HG02884 (cell line): ENCODE results near the gene ZNF536.

ENCODE experiments used
- ATAC-seq: cut with Tn5 transposase; IDR thresholded peaks from one replicate; pipeline ENCODE4 v1.9.1; 2021; ENCODE audit warnings: mild to moderate bottlenecking, moderate library complexity; ENCODE audit not compliant: unreplicated experiment

ZNF536 gene

DNA sequence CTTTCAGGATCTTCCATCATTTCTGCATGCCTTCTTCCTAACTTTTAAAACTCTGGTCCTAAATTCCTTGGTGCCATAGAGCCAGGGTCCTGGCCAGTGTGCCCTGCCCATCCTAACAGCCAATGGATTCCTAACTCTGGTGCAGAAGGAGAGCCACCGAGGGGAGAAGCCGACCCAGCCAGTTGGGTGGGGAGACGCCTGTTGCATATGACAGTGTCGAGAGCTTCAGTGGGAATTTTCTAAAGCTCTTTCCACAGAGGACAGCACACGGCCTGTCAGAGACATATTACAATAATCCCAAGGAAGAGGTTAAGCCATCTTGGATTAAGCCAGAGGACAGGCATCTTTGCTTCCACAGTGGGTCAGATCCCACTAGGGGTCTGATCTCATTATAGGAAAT is 180.4 kb downstream of the ZNF536 start:
- ATAC-seq = no peak

GRCh38 chr19:30555075-30555790 is 183.0 kb downstream of the ZNF536 start:
- ATAC-seq = no peak

GRCh38 chr19:30555791-30556110 is 183.6 kb downstream of the ZNF536 start:
- ATAC-seq = no peak

GRCh38 chr19:30556230-30556711 is 184.1 kb downstream of the ZNF536 start:
- ATAC-seq = no peak

DNA sequence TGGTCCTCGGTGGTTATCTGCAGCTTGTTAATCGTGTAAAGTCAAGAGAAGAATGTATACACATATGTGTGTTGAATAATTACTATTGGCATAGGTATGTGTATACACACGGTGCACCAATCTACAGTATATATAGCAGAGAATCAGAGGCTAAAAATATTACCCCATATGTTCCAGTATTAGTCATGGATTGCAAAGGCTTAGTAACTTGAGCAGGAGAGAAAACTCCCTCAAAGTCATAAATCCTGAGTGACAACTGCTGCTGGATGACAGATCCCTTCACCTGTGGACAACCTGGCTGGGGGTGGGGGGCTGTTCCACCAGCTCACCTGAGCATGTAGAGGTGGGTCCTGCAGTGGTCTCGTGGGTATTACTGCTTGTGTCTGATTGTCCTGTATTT is 185.0 kb downstream of the ZNF536 start:
- ATAC-seq = no peak

DNA sequence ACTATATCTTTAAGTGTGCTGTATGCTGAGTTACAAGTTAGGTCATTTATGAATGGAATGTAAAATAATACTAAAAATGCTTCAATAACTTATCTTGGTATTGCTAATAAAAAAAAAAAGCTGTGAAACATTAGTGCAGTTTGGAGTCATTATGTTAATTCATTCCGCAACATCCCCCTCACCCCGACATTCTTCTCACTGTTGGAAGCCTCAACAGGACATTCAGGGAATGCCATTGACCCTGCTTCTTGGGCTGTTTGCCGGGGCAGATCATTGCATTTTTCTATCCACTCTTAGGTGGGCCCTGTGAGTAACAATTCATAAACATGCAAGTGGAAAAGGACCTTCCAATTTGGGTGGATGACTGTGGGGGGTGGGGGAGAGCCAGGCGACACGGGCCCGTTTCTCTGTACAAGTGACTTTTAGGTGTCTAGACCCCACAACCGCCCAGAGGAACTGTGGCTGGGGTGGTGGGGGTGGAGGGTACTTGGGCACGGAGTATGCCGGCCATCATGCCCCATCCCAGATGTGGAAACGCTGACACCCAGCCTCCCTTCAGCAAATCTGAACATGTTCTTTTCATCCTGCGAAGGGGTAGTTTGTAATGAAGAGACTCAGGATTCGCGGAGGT is 185.9 kb downstream of the ZNF536 start:
- no peak for ATAC-seq

DNA sequence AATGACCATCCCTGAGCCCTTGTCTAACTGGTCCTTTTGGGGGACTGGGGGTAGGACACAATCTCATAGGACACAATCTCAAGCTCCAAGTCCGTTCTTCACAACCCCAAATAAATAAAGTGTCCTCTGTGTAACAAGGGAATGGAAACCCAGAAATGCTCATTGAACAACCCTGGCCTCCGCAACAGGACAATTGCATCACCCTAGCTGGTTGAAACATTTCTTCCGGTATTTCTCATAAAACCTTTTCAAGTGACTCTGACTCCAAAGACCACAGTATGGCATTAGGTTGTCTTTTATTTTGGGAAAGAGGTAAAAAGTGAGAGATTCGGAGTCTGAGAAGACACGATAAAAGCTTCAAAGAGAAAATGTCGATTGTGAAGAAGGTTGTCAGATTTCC is 186.6 kb downstream of the ZNF536 start:
- ATAC-seq = no peak

DNA sequence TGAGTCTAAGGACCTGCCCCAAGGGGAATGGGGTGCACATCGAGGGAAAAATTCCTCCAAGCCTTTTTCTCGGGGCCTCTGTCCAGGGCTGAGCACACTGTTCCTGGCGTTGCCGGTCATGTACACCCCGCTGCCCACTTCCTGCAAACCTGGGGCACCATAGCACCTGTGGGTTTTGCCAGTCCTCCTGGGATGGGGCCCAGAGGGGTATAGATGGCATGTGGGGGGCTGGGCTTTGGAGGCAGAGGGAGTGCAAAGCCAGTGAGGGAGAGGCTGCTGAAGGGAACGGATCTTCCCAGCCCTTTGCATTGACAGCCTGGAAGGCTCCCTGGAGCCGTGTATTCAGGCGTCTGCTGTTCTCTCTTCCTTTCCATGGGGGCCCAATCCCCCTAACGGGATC is 187.3 kb downstream of the ZNF536 start:
- ATAC-seq = no peak

GRCh38 chr19:30562981-30563380 is 190.8 kb downstream of the ZNF536 start:
- ATAC-seq = no peak

GRCh38 chr19:30563691-30564090 is 191.5 kb downstream of the ZNF536 start:
- no peak for ATAC-seq

GRCh38 chr19:30564551-30565011 is 192.4 kb downstream of the ZNF536 start:
- no peak for ATAC-seq

- ATAC-seq = no peak
Measured at GRCh38 chr19:30565636-30566035, 193.5 kb downstream of the ZNF536 start.

DNA sequence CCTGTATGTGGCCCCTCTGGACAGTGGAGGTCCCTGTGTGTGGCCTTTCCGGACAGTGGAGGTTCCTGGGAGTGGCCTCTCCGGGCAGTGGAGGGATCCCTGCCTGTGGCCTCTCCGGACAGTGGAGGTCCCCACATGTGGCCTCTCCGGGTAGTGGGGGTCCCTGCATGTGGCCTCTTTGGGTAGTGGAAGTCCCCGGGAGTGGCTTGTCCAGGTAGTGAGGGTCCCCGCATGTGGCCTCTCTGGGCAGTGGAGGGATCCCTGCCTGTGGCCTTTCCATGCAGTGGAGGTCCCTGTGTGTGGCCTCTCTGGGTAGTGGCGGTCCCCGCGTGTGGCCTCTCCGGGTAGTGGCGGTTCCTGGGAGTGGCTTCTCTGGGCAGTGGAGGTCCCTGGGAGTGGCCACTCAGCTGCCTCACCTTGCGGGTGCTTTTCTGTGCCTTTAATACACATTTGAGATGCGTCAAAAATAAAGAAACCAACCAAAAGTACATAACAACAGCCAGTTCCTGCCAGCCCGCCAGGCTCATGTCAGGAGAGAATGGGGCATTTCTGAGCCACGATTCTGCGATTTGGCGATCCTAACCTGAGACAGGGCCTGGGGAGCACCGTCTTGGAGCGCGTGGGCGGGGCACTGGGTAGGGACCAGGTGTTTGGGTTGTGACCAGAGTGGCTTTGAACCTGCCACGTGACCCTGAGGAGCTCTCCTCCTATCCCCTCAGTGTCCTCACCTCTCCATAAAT is 194.7 kb downstream of the ZNF536 start:
- no peak for ATAC-seq

DNA sequence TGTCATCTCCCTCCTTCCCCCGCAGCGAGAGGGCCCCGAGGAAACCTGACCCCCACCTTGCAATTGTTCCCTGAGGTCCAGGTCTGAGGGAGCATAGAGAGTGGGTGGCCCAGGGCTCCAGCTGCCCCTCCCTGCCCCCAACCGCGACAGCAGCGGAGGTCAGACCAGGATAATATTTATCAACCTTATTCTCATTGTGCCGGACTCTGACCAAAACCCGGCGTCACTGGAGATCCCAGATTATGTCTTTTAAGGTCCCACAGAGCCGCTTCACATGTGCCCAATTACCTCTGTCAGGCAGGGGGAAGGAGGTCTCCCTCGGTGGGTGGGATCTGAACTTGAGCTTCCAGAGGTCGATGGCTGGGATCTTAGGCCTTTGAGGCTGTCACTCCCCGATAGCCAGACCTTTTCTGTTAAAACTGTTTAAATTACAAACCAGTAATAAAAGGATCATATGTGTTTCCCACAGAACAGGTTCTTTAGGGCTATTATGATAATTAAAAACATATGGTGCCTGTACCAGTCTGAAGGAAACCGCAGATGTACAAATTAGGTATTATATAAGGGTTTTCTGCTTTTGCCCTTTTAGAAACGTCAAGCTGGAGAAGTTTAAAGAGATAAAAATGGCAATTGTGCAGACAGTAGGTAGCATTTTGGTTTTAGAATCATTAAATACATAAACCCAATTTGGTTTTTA is 195.5 kb downstream of the ZNF536 start:
- no peak for ATAC-seq

DNA sequence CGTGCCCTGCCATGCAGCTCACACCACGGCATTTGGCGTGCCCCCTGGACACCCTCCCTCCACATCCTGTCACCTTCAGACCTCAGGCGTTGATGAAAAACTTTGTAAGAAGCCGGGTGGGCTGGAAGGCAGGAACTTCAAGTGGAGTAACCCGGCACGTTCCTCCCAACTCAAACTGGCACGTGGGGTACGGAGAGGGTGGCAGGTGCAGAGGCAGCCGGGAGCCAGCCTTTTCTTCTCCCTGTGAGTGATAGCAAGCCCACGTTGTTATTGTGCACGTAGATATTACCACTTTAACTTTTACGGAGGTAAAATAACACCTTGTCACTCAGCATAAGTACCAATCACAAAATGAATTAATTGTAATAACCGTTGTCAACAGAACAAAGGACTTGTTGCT is 198.0 kb downstream of the ZNF536 start:
- no peak for ATAC-seq

DNA sequence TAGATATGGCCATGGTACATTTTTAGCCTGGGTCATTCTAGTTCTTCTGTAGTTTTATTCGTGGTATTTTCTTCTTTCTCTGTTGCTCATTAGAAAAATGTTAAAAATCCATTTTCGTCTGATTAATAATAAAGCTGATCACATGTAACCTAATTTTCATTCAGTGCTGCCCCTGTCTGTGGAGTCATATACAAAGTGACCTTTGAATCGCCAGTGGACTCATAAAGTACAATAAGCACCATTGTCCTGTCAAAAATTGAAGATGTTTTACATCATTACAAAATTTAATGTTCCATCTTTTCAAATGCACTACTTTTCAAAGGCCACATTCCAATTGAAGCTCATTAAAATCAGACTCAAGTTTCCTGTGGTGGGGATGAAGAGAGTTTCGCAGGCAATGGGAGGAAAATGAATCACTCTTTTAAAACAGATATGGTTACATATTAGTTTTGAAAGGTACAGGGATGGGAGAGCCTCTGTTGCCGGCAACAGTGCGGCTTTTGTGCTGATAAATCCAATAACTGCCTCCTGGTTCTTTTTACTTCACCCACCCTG is 205.4 kb downstream of the ZNF536 start:
- no peak for ATAC-seq

DNA sequence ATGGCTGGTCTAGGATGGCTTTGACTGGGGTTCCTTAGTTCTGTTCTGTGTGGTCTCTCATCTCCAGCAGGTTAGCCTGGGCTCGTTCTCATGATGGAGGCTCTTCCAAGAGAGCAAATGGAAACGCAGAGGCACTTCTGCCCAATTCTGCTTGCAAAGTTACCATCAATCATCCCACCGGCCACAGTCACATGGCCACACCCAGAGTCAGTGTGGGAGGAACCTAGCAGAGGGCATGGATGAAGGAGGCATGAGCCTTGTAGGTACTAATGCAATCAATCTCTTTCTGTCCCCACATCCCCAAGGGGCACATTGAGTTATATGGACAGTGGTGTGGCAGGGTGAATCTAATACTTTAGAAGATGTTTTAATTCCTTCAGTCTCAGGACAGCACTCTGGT is 207.2 kb downstream of the ZNF536 start:
- ATAC-seq = no peak

- no peak for ATAC-seq
Measured at GRCh38 chr19:30580673-30581072, 208.5 kb downstream of the ZNF536 start.

DNA sequence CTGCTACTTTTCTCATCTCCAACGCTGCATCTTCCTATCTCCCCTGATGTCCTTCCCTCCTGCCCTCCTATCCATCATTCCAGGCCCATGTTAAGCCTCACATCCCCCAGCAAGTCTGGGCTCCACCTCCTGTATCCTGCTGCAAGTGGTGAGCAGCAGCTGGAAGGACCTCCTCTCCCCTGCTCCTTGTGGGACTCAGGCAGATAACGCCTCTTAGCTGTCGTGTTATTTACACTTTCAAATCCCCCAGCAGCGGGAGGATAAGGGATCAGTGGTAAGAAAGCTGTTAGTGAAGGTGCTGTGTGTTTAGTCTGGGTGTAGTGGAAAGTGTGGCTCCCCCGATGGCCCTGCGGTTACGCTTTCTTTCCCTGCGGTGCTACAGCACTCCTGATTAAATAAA is 211.9 kb downstream of the ZNF536 start:
- no peak for ATAC-seq

DNA sequence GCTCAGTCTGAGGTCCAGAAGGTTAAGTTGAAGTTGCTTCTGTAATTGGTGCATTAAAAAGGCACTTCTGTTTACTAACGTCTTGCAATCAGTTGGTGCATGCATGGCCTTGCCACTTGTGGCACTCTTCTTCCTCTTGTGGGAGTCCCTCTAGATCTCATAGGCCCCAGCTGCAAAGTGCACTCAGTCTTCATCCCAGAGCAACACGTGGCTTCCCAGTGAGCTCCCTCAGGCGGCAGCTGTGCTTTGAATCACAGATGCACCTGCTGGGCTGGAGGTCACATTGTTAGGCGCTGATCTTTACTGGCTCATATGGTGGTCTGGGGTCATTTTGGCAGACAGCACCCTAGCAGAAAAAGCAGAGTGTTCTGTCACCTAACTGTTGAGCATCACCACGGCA is 215.7 kb downstream of the ZNF536 start:
- ATAC-seq = no peak

DNA sequence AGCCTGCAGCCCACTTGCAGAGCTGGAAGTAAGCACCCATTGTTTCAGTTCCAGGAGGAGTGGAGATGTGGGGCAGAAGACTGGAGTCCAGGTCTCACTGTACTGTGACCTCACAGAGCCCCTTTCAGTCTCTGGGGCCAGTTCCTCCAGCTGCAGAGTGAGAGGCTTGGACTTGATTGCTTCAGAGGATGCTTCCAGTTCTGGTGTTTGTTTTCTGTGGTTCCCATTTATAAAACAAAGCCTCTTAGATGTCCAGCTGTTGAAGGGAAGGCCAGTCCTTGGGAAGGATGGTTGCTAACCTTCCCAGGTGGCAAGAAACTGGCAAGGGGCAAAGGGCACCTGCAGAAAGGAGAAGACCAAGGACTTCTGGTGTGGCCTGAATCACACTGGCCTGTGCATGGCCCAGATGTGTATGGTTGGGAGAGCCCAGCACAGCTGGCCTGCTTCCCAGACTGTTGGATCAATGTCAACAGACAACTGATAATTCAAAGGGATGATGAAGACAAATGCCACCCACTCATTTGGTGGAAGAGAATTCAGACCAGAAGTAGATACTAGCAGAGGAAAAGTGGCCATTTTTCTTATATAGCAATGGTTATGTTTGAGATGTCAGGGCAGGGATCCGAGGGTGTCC is 218.5 kb downstream of the ZNF536 start:
- no peak for ATAC-seq
